GM19463 (cell line): ENCODE data around the gene ZNF496.
A peak's percentile ranks its signal among the peaks of the same experiment; 100 is the strongest.
"Not testable (repeated sequence)": the region's sequence is repeated elsewhere in the genome, so short reads cannot be mapped to it uniquely, and the experiment has no call there.

Experiments used
- ATAC-seq: cut with Tn5 transposase; IDR thresholded peaks from one replicate; pipeline ENCODE4 v1.9.1; 2021; ENCODE audit warnings: mild to moderate bottlenecking, moderate library complexity; ENCODE audit not compliant: unreplicated experiment

Gene ZNF496

DNA sequence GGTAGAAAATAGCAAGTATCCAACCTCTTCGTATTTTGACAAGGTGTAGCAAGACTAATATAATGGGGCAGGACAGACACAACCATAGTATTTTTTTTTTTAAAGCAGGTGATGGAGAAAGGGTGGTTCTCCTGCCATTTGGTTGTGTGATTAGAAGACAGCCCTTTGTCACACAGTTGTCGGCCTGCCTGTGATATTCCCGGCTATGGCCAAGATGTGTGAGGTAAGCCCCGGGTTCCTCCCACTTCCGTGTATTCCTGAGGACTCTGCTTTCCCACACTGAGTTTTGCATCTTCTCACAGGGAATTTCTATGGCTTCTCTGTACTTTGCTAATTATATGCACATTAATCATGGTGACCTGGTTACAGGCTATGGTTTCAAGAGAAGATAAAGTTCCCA, 35.9 kb downstream of the ZNF496 start:
- no peak for ATAC-seq

GRCh38 chr1:247295274-247295684, 36.4 kb downstream of the ZNF496 start:
- no peak for ATAC-seq

- no peak for ATAC-seq
These were observed 37.4 kb downstream of the ZNF496 start for GRCh38 chr1:247294282-247294681.

DNA sequence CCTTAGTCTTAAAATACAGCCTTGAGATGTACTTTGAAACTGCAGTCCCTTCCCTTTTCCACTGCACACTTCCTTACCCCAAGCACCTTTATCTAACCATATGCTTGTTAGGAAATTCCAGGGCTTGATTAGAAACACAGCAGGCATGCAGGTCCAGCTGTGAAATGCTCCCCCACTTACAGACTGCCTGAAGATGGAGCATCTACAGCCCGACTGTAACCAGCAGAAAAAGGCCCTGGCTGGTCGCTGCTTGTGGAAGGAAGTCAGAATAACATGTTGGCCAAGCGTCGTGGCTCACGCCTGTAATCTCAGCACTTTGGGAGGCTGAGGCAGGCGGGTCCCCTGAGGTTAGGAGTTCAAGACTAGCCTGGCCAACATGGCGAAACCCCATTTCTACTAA, 38.6 kb downstream of the ZNF496 start:
- ATAC-seq: no peak

- no peak for ATAC-seq
These were observed 39.7 kb downstream of the ZNF496 start for GRCh38 chr1:247291833-247292561.

GRCh38 chr1:247291161-247291560, 40.5 kb downstream of the ZNF496 start:
- ATAC-seq: no peak

GRCh38 chr1:247290576-247290975, 41.1 kb downstream of the ZNF496 start:
- ATAC-seq: no peak

DNA sequence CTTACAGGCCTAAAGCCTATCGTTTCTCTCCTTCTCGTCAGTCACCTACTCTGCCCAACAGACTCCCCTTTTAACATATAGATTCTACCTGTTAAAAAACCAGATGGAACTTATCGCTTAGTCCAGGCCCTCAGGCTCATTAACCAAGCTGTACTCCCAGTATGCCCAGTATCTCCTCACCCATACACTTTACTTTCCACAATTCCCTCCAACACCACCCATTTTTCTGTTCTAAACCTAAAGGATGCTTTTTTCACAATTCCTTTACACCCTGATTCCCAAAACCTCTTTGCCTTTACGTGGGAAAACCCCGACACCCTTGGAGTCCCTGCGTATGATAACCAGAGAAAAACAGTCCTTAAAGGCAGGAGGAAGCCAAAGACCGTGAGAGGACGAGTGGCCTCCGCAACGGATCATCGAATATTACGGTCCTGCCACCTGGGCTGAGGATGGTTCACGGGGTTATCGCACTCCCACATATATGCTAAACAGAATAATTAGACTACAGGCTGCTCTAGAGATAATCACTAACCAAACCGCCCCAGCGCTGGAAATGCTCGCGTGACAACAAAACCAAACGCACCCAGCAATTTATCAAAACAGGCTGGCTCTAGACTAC, 42.3 kb downstream of the ZNF496 start:
- ATAC-seq: not testable (repeated sequence)

DNA sequence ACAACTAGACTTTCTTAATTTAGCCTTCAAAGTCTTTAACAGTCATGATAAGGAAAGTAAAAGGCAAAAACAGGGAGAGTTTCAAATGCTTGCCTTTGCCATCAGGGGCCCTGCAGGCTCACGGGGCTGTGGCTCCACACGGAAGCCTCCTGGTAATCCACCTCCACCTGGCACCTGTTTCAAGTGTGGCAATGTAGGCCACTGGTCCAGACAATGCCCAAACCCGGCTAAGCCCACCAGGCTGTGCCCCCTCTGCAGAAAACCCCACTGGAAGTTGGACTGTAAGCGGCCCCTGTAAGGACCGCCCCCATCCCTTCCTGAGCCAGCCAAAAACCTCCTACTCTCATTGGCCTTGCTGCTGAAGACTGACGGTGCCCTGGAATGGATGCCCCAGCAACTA, 43.3 kb downstream of the ZNF496 start:
- no peak for ATAC-seq

GRCh38 chr1:247287460-247287859, 44.2 kb downstream of the ZNF496 start:
- no peak for ATAC-seq

- no peak for ATAC-seq
These were observed 45.5 kb downstream of the ZNF496 start for GRCh38 chr1:247286134-247286670.

DNA sequence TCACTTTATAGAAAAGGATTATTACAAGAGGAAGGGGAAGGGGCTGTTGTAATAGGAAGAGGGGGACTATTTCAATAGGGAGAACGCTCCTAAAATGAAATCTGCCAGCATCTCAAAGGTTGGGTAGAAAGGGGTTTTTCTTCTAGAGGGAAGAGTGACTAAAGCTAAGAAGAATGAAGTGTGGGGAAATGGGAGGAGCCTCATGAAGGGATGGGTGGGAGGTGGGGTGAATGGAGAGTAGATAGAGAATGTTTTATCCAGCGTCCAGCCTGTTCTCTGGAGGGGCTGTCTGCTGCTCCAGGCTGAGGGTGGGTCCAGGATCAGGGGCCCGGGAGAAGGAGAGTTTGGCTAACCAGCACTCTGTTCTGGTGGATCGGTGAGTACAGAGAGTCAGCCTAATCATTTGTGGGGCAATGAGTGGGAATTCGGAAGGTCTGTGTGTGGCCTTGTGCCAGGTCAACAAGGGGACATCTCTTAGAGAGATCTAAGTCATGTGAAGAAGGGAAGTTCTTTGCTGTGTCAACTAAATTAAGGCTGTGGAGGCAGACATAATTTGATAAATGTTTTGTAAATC, 50.6 kb downstream of the ZNF496 start:
- ATAC-seq: no peak

GRCh38 chr1:247277191-247277590, 54.5 kb downstream of the ZNF496 start:
- ATAC-seq: no peak

DNA sequence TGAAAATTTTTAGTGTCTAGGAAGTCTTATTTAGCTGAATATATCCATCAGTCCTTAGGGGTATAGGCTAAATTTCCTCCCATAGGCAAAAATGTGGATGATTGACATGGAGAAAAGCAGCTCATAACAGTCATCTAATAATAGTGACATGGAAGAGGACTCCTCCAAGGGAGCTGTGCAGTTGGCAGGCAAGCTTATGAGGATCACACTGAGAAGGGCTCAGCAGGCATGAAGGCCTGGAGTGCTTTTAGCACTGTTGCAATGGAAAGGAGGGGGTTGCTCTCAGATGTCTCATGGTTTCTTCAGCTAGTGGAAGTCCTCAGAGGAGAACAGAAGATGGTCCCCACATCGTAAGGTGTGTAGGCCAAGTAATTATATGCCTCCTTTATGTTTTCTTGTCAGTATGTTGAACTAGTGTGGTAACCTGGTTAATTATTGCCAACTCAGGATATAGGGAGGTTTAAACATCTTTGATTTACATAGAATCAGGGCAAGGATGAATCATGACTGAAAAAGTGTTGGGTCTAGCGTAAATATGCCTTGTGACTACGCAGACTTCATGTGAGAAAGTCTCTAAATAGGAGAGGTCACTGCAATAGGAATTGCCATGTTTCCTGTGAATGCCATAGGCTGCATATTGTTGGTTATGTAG, 56.9 kb downstream of the ZNF496 start:
- ATAC-seq: peak; percentile 71

DNA sequence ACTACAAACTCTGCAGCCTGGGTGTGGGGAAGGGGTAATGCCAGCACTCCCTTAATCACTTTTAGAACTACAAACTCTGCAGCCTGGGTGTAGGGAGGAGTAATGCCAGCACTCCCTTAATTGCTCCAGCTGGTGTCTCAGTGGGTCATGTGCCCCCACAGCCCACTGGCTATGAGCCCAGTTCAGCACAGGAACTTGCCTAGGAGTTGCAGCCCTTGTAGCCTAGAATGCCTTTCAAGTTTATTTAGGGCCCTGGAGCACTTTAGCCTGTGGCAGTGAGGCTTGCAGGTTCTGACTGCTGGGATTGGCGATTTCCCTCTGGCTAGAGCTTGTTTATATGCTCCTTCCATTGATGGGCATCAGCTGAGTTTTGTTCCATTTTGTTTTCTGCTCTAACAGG, 58.7 kb downstream of the ZNF496 start:
- no peak for ATAC-seq

DNA sequence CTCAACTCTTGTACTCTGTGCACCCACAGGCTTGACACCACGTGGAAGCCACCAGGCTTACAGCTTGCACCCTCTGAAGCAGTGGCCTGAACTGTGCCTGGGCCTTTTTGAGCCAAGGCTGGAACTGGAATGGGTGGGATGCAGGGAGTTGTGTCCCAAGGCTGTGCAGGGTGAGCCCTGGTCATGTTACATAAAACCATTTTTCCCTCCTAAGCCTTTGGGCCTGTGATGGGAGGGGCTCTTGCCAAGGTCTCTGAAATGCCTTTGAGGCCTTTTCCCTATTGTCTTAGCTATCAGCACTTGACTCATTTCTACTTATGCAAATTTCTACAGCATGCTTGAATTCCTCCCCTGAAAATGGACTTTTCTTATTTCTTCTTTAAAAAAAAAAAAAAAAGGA, 61.7 kb downstream of the ZNF496 start:
- ATAC-seq: no peak

DNA sequence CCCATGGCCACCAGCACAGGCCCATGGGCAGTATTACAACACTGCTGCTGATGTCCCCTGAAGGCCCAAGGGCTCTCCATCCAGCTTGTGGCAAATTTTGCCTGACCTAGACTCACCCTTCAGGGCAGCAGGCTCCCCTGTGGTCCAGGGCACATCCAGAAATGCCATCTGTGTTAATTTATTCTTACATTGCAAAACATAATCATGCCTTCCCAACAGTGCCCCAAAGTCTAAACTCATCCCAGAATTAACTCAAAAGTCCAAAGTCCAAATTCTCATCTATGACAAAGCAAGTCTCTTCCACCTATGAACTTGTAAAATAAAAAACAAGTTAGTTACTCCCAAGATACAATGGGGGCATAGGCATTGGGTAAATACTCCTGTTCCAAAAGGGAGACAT, 62.5 kb downstream of the ZNF496 start:
- no peak for ATAC-seq

GRCh38 chr1:247268390-247269045, 63.1 kb downstream of the ZNF496 start:
- no peak for ATAC-seq

GRCh38 chr1:247266053-247266452, 65.6 kb downstream of the ZNF496 start:
- ATAC-seq: no peak

GRCh38 chr1:247255772-247256171, 75.9 kb downstream of the ZNF496 start, which contains the start of gene VN1R5:
Gene VN1R5, plus strand, starts transcription at chr1:247256072.
- ATAC-seq: not testable (repeated sequence)

DNA sequence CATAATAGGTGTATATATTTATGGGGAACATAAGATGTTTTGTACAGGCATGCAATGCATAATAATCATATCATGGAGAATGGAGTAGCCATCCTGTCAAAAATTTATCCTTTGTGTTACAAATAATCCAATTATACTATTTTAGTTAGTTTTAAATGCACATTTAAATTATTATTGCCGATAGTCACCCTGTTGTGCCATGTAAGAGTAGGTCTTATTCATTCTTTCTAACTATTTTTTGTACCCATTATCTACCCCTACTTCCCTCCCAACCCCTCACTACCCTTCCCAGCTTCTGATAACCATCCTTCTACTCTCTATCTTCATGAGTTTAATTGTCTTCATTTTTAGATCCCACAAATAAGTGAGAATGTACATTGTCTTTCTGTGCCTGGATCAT, 84.1 kb downstream of the ZNF496 start:
- ATAC-seq: no peak
